WTC11 (cell line): ENCODE data around the gene IFIH1.

Source experiments
- KAT7 ChIP-seq: sonication (generic); formaldehyde crosslinking; IDR thresholded peaks from 2 replicates; pipeline ENCODE4 v1.8.1; 2023; ENCODE audit warnings: missing genetic modification reagents, mild to moderate bottlenecking, borderline replicate concordance
- RORB ChIP-seq: fragments of 250-450 bp; sonication (Bioruptor Pico); IDR thresholded peaks from 2 replicates; pipeline ENCODE4 v1.9.0; 2021; ENCODE audit warnings: mild to moderate bottlenecking
- TCF7 ChIP-seq: sonication (generic); formaldehyde crosslinking; IDR thresholded peaks from 2 replicates; pipeline ENCODE4 v1.8.0; 2022; ENCODE audit warnings: mild to moderate bottlenecking, low read depth, missing genetic modification reagents, moderate library complexity
- ZNF396 ChIP-seq: fragments of 250-450 bp; sonication (Bioruptor Pico); IDR thresholded peaks from 2 replicates; pipeline ENCODE4 v1.8.0; 2021; ENCODE audit warnings: mild to moderate bottlenecking, moderate library complexity, borderline replicate concordance
- TF ChIP-seq, protein P1 (sequence below): fragments of 200-600 bp; IDR thresholded peaks from 2 replicates; pipeline ENCODE4 v1.8.0; 2022; ENCODE audit warnings: antibody characterized with exemption
- TF ChIP-seq, protein P2 (sequence below): fragments of 250-450 bp; sonication (Bioruptor Pico); IDR thresholded peaks from 2 replicates; pipeline ENCODE4 v1.9.0; 2021; ENCODE audit warnings: mild to moderate bottlenecking
- TF ChIP-seq, protein P3 (sequence below): sonication (generic); formaldehyde crosslinking; IDR thresholded peaks from 2 replicates; pipeline ENCODE4 v1.8.1; 2023; ENCODE audit warnings: mild to moderate bottlenecking, missing genetic modification reagents, borderline replicate concordance
- TF ChIP-seq, protein P4 (sequence below): sonication (generic); formaldehyde crosslinking; IDR thresholded peaks from 2 replicates; pipeline ENCODE4 v1.8.1; 2023; ENCODE audit warnings: mild to moderate bottlenecking, missing genetic modification reagents, moderate library complexity
- TF ChIP-seq, protein P5 (sequence below): sonication (generic); formaldehyde crosslinking; IDR thresholded peaks from 2 replicates; pipeline ENCODE4 v1.8.0; 2022; ENCODE audit warnings: mild to moderate bottlenecking, missing genetic modification reagents
- TF ChIP-seq, protein P6 (sequence below): sonication (generic); formaldehyde crosslinking; conservative IDR thresholded peaks from 2 replicates; pipeline ENCODE4 v1.8.1; 2022; ENCODE audit warnings: mild to moderate bottlenecking, missing genetic modification reagents

DNA sequence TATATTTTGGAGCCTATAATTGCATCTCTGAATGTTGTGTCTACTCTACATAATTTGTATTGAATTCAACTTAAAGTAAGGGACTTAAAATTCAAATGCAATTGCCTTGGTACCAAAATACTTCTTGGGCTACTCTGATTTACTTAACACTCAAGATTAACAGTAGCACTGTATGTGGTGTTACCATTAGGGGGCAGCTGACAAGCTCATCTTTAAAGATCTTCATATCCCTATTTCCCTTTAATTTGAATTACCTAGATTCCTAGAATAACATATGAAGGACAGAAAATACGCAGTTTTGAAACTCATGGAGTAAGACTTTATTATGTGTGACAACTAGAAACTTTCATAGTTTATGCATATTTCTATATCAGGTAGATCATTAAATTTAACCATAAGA, 37.8 kb downstream of the IFIH1 start:
- TF ChIP-seq, protein P1, sequence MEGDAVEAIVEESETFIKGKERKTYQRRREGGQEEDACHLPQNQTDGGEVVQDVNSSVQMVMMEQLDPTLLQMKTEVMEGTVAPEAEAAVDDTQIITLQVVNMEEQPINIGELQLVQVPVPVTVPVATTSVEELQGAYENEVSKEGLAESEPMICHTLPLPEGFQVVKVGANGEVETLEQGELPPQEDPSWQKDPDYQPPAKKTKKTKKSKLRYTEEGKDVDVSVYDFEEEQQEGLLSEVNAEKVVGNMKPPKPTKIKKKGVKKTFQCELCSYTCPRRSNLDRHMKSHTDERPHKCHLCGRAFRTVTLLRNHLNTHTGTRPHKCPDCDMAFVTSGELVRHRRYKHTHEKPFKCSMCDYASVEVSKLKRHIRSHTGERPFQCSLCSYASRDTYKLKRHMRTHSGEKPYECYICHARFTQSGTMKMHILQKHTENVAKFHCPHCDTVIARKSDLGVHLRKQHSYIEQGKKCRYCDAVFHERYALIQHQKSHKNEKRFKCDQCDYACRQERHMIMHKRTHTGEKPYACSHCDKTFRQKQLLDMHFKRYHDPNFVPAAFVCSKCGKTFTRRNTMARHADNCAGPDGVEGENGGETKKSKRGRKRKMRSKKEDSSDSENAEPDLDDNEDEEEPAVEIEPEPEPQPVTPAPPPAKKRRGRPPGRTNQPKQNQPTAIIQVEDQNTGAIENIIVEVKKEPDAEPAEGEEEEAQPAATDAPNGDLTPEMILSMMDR = no peak
- TF ChIP-seq RORB (CRISPR knock-in tag) (no peak), ZNF396 (CRISPR knock-in tag) (no peak), TCF7 (CRISPR knock-in tag) (no peak), KAT7 (no peak)
- TF ChIP-seq, protein P2, sequence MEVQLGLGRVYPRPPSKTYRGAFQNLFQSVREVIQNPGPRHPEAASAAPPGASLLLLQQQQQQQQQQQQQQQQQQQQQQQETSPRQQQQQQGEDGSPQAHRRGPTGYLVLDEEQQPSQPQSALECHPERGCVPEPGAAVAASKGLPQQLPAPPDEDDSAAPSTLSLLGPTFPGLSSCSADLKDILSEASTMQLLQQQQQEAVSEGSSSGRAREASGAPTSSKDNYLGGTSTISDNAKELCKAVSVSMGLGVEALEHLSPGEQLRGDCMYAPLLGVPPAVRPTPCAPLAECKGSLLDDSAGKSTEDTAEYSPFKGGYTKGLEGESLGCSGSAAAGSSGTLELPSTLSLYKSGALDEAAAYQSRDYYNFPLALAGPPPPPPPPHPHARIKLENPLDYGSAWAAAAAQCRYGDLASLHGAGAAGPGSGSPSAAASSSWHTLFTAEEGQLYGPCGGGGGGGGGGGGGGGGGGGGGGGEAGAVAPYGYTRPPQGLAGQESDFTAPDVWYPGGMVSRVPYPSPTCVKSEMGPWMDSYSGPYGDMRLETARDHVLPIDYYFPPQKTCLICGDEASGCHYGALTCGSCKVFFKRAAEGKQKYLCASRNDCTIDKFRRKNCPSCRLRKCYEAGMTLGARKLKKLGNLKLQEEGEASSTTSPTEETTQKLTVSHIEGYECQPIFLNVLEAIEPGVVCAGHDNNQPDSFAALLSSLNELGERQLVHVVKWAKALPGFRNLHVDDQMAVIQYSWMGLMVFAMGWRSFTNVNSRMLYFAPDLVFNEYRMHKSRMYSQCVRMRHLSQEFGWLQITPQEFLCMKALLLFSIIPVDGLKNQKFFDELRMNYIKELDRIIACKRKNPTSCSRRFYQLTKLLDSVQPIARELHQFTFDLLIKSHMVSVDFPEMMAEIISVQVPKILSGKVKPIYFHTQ (CRISPR knock-in tag) = no peak
- TF ChIP-seq, protein P3, sequence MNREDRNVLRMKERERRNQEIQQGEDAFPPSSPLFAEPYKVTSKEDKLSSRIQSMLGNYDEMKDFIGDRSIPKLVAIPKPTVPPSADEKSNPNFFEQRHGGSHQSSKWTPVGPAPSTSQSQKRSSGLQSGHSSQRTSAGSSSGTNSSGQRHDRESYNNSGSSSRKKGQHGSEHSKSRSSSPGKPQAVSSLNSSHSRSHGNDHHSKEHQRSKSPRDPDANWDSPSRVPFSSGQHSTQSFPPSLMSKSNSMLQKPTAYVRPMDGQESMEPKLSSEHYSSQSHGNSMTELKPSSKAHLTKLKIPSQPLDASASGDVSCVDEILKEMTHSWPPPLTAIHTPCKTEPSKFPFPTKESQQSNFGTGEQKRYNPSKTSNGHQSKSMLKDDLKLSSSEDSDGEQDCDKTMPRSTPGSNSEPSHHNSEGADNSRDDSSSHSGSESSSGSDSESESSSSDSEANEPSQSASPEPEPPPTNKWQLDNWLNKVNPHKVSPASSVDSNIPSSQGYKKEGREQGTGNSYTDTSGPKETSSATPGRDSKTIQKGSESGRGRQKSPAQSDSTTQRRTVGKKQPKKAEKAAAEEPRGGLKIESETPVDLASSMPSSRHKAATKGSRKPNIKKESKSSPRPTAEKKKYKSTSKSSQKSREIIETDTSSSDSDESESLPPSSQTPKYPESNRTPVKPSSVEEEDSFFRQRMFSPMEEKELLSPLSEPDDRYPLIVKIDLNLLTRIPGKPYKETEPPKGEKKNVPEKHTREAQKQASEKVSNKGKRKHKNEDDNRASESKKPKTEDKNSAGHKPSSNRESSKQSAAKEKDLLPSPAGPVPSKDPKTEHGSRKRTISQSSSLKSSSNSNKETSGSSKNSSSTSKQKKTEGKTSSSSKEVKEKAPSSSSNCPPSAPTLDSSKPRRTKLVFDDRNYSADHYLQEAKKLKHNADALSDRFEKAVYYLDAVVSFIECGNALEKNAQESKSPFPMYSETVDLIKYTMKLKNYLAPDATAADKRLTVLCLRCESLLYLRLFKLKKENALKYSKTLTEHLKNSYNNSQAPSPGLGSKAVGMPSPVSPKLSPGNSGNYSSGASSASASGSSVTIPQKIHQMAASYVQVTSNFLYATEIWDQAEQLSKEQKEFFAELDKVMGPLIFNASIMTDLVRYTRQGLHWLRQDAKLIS (CRISPR knock-in tag) = no peak
- TF ChIP-seq, protein P4, sequence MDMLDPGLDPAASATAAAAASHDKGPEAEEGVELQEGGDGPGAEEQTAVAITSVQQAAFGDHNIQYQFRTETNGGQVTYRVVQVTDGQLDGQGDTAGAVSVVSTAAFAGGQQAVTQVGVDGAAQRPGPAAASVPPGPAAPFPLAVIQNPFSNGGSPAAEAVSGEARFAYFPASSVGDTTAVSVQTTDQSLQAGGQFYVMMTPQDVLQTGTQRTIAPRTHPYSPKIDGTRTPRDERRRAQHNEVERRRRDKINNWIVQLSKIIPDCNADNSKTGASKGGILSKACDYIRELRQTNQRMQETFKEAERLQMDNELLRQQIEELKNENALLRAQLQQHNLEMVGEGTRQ (CRISPR knock-in tag) = no peak
- TF ChIP-seq, protein P5, sequence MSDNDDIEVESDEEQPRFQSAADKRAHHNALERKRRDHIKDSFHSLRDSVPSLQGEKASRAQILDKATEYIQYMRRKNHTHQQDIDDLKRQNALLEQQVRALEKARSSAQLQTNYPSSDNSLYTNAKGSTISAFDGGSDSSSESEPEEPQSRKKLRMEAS (CRISPR knock-in tag) = no peak
- TF ChIP-seq, protein P6, sequence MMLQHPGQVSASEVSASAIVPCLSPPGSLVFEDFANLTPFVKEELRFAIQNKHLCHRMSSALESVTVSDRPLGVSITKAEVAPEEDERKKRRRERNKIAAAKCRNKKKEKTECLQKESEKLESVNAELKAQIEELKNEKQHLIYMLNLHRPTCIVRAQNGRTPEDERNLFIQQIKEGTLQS = no peak
